ENCODE data around the gene OR6Y1. TPM values are rescaled to one million over a fixed set of nuclear protein-coding genes. Genes with fewer than 3 reads are reported as not detected.

Gene OR6Y1
- total RNA-seq, 4 donors from 2014 or later = not detected

- WGBS = 26% methylated on average over 1 of the region's 1 CpG
- intact Hi-C loops (cut with DNase I) = no loop called here
- H3K27ac ChIP-seq (replicated peaks in 1 of 4) = no peak overlapping the region
- no peak overlapping the region for H3K4me3 ChIP-seq
- DNase-seq (ENCODE audit: extremely low spot score) = no peak
- peaks cover 0 to 11% (median 0%) of the 10 kb centered on the region in 4 donors for H3K9me3 ChIP-seq
- no peak for TF ChIP-seq POLR2A (IDR thresholded peaks at IDR 0.05; ENCODE audit: low read depth)
- no peak for TF ChIP-seq CTCF (IDR thresholded peaks at IDR 0.05)
- TF ChIP-seq EP300 (IDR thresholded peaks at IDR 0.05) = no peak
- TF ChIP-seq POLR2AphosphoS5 (IDR thresholded peaks at IDR 0.05) = no peak
- H3K36me3 ChIP-seq = no peaks in the 10 kb centered on the region
- no peaks in the 10 kb centered on the region for H3K4me1 ChIP-seq
- no peaks in the 10 kb centered on the region for H3K27me3 ChIP-seq
These were observed 34.2 kb downstream of the OR6Y1 start for GRCh38 chr1:158520021-158520420.

- Histone ChIP-seq H3K9me3 (peaks cover 0 to 10% (median 0%) of the 10 kb centered on the region in 4 donors), H3K4me3 (no peak overlapping the region), H3K4me1 (no peaks in the 10 kb centered on the region), H3K36me3 (no peaks in the 10 kb centered on the region), H3K27me3 (no peaks in the 10 kb centered on the region), H3K27ac (replicated peaks in 1 of 4) (no peak overlapping the region)
- intact Hi-C loops (cut with DNase I) = no loop called here
- TF ChIP-seq POLR2A (IDR thresholded peaks at IDR 0.05; ENCODE audit: low read depth) (no peak), EP300 (IDR thresholded peaks at IDR 0.05) (no peak), POLR2AphosphoS5 (IDR thresholded peaks at IDR 0.05) (no peak), CTCF (IDR thresholded peaks at IDR 0.05) (no peak)
- DNase-seq (ENCODE audit: extremely low spot score) = no peak
These were observed 37.2 kb downstream of the OR6Y1 start for GRCh38 chr1:158516966-158517365.

- Histone ChIP-seq H3K27ac (replicated peaks in 1 of 4) (no peak overlapping the region), H3K27me3 (no peaks in the 10 kb centered on the region), H3K9me3 (peaks cover 0 to 8% (median 2%) of the 10 kb centered on the region in 4 donors), H3K36me3 (no peaks in the 10 kb centered on the region), H3K4me1 (no peaks in the 10 kb centered on the region), H3K4me3 (no peak overlapping the region)
- intact Hi-C loops (cut with DNase I) = no loop called here
- 9% methylated on average over 4 of the region's 4 CpGs for WGBS
- no peak for DNase-seq (ENCODE audit: extremely low spot score)
- TF ChIP-seq POLR2AphosphoS5 (IDR thresholded peaks at IDR 0.05) (no peak), POLR2A (IDR thresholded peaks at IDR 0.05; ENCODE audit: low read depth) (no peak), EP300 (IDR thresholded peaks at IDR 0.05) (no peak), CTCF (IDR thresholded peaks at IDR 0.05) (no peak)
These were observed 44.6 kb downstream of the OR6Y1 start for GRCh38 chr1:158509471-158510156.

GRCh38 chr1:158507511-158507910 lies 46.7 kb downstream of the OR6Y1 start:
- H3K27me3 ChIP-seq = no peaks in the 10 kb centered on the region
- TF ChIP-seq POLR2AphosphoS5 (IDR thresholded peaks at IDR 0.05) = no peak
- no peak for TF ChIP-seq POLR2A (IDR thresholded peaks at IDR 0.05; ENCODE audit: low read depth)
- no peak for TF ChIP-seq CTCF (IDR thresholded peaks at IDR 0.05)
- TF ChIP-seq EP300 (IDR thresholded peaks at IDR 0.05) = no peak
- no peak overlapping the region for H3K27ac ChIP-seq (replicated peaks in 1 of 4)
- no peaks in the 10 kb centered on the region for H3K4me1 ChIP-seq
- 93% methylated on average over 2 of the region's 2 CpGs for WGBS
- H3K9me3 ChIP-seq = peaks cover 0 to 8% (median 2%) of the 10 kb centered on the region in 4 donors
- intact Hi-C loops (cut with DNase I) = no loop called here
- no peak overlapping the region for H3K4me3 ChIP-seq
- DNase-seq (ENCODE audit: extremely low spot score) = no peak
- no peaks in the 10 kb centered on the region for H3K36me3 ChIP-seq
